ENCODE results near the gene SYT14. TPM values are rescaled to one million over a fixed set of nuclear protein-coding genes. Genes with fewer than 3 reads are reported as not detected.

SYT14 gene
- total RNA-seq, 1 donor from 2014 or later = 0.13 TPM

GRCh38 chr1:210200124-210200736, 262.2 kb downstream of the SYT14 start:
- DNase-seq (ENCODE audit: low read depth in 2 of 2) = no peak

GRCh38 chr1:210201681-210202080, 263.7 kb downstream of the SYT14 start:
- DNase-seq (ENCODE audit: low read depth in 2 of 2) = no peak

- no peak for DNase-seq (ENCODE audit: low read depth in 2 of 2)
Observed at GRCh38 chr1:210207597-210208450, 269.8 kb downstream of the SYT14 start.

- no peak for DNase-seq (ENCODE audit: low read depth in 2 of 2)
Observed at GRCh38 chr1:210213335-210213734, 275.3 kb downstream of the SYT14 start.

- no peak for DNase-seq (ENCODE audit: low read depth in 2 of 2)
Observed at GRCh38 chr1:210214573-210215409, 276.8 kb downstream of the SYT14 start.

- DNase-seq (ENCODE audit: low read depth in 2 of 2) = no peak
Observed at GRCh38 chr1:210217482-210217881, 279.5 kb downstream of the SYT14 start.

GRCh38 chr1:210218047-210218446, 280.0 kb downstream of the SYT14 start:
- no peak for DNase-seq (ENCODE audit: low read depth in 2 of 2)

Other genes with a start within 250 kb of the SYT14 start
- gene HSD11B1, start 233.4 kb upstream of the SYT14 start, total RNA-seq = not detected in 2 replicates
- gene TRAF3IP3, start 182.2 kb upstream of the SYT14 start, total RNA-seq = not detected in 2 replicates
- gene C1orf74, start 153.7 kb upstream of the SYT14 start, total RNA-seq = 1.9 and 2.1 TPM in 2 replicates
- gene IRF6, start 132.1 kb upstream of the SYT14 start, total RNA-seq = 0.51 and 2.6 TPM in 2 replicates
- gene UTP25, start 110.2 kb upstream of the SYT14 start, total RNA-seq = 4.0 and 5.3 TPM in 2 replicates